Right ventricle myocardium superior (tissue), 1 donor: ENCODE measurements around the gene PPP2R2B. TPM values are rescaled to one million over a fixed set of nuclear protein-coding genes. Genes with fewer than 3 reads are reported as not detected.
A peak's percentile ranks its signal among the peaks of the same experiment; 100 is the strongest.

Experiments used
- ATAC-seq: fragments of 200-7000 bp; cut with Tn5 transposase; one replicate; pipeline ENCODE4 v1.9.1; 2020; ENCODE audit warnings: mild to moderate bottlenecking; ENCODE audit not compliant: poor library complexity
- DNase-seq: peaks from one replicate; pipeline ENCODE4 v3.0.0-alpha.2; 2020
- intact Hi-C: fragments of 100-400 bp; cut with DNase I; formaldehyde crosslinking; loops from one replicate; pipeline ENCODE4 v1.11.2; 2022
- long read RNA-seq: library from polyadenylated mRNA; unstranded; transcript quantifications from one replicate; pipeline ENCODE4 v2.0.0, GENCODE V29; 2021
- total RNA-seq: library from RNA; stranded (reverse); fragmentation: NEBNext Ultra II Directional; extraction: Animal tissue kit (Norgen Biotek cat#: 25700); gene quantifications from one replicate; pipeline ENCODE4 v1.2.1, GENCODE V29; 2021
- donor health status: DM: no; HTN: yes; CAD: no; lungs with severe emphysema.

PPP2R2B gene
- total RNA-seq, result 0.19 TPM
- long read RNA-seq, result 0 reads

- peak; percentile 49 for DNase-seq
- intact Hi-C loops, result no loop called here
- peak; percentile 34 for ATAC-seq
Observed at GRCh38 chr5:146878476-146879172, at the start of gene PPP2R2B. PPP2R2B (minus strand) TSS chr5:146878757.

GRCh38 chr5:146924132-146924531 is 45.6 kb upstream of the PPP2R2B start:
- no peak for DNase-seq
- intact Hi-C loops, result no loop called here
- no peak for ATAC-seq

GRCh38 chr5:146921225-146921624 is 42.7 kb upstream of the PPP2R2B start:
- ATAC-seq (no peak), DNase-seq (no peak)
- intact Hi-C loops, result no loop called here

- intact Hi-C loops, result no loop called here
- no peak for ATAC-seq
- no peak for DNase-seq
Observed at GRCh38 chr5:146920351-146920881, 41.9 kb upstream of the PPP2R2B start.

GRCh38 chr5:146919304-146919703 is 40.7 kb upstream of the PPP2R2B start:
- ATAC-seq (no peak), DNase-seq (no peak)
- intact Hi-C loops, result no loop called here

- intact Hi-C loops, result no loop called here
- DNase-seq, result no peak
- no peak for ATAC-seq
Observed at GRCh38 chr5:146917931-146918330, 39.4 kb upstream of the PPP2R2B start.

GRCh38 chr5:146912874-146913273 is 34.3 kb upstream of the PPP2R2B start:
- intact Hi-C loops, result no loop called here
- DNase-seq, result no peak
- no peak for ATAC-seq

- ATAC-seq, result no peak
- intact Hi-C loops, result no loop called here
- no peak for DNase-seq
Observed at GRCh38 chr5:146910239-146910638, 31.7 kb upstream of the PPP2R2B start.

- intact Hi-C loops, result no loop called here
- ATAC-seq (no peak), DNase-seq (no peak)
Observed at GRCh38 chr5:146909255-146910068, 30.9 kb upstream of the PPP2R2B start.

GRCh38 chr5:146906803-146907202 is 28.2 kb upstream of the PPP2R2B start:
- DNase-seq (no peak), ATAC-seq (no peak)
- intact Hi-C loops, result no loop called here

- intact Hi-C loops, result no loop called here
- ATAC-seq (no peak), DNase-seq (no peak)
Observed at GRCh38 chr5:146904890-146905289, 26.3 kb upstream of the PPP2R2B start.

- ATAC-seq, result no peak
- intact Hi-C loops, result no loop called here
Observed at GRCh38 chr5:146903789-146904188, 25.2 kb upstream of the PPP2R2B start.

GRCh38 chr5:146902471-146902870 is 23.9 kb upstream of the PPP2R2B start:
- ATAC-seq (no peak), DNase-seq (no peak)
- intact Hi-C loops, result no loop called here

More at GRCh38 chr5:146903789-146904188, 25.2 kb upstream of the PPP2R2B start:
- no peak for DNase-seq

- DNase-seq (no peak), ATAC-seq (no peak)
- intact Hi-C loops, result no loop called here
Observed at GRCh38 chr5:146897061-146897460, 18.5 kb upstream of the PPP2R2B start.

- intact Hi-C loops, result no loop called here
- DNase-seq (no peak), ATAC-seq (no peak)
Observed at GRCh38 chr5:146894753-146895521, 16.4 kb upstream of the PPP2R2B start.

GRCh38 chr5:146893991-146894390 is 15.4 kb upstream of the PPP2R2B start:
- intact Hi-C loops, result no loop called here
- ATAC-seq (no peak), DNase-seq (no peak)

GRCh38 chr5:146892231-146892630 is 13.7 kb upstream of the PPP2R2B start:
- intact Hi-C loops, result no loop called here
- ATAC-seq, result no peak
- no peak for DNase-seq

GRCh38 chr5:146891511-146891910 is 13.0 kb upstream of the PPP2R2B start:
- no peak for DNase-seq
- intact Hi-C loops, result no loop called here
- ATAC-seq, result no peak

- intact Hi-C loops, result no loop called here
- no peak for ATAC-seq
- no peak for DNase-seq
Observed at GRCh38 chr5:146890731-146891440, 12.3 kb upstream of the PPP2R2B start.
